Psoas muscle (tissue), 8 donors: Measurements from ENCODE around the gene GLRA3. TPM values are rescaled to one million over a fixed set of nuclear protein-coding genes. Genes with fewer than 3 reads are reported as not detected.

Experiments
- ATAC-seq, 4 donors: fragments of 200-7000 bp; cut with Tn5 transposase; one replicate each; pipeline ENCODE4 v1.9.1; 2020; ENCODE audit warnings: moderate library complexity in 3 of 4, mild to moderate bottlenecking in 2 of 4
- DNase-seq, 2 donors: peaks; one replicate each; pipeline ENCODE4 v3.0.0-alpha.2; 2020
- H3K27ac ChIP-seq: fragments of 200-600 bp; one replicate; pipeline ENCODE4 v1.8.0; 2022
- H3K27me3 ChIP-seq, 3 donors: fragments of 200-600 bp in 1 of 3; one replicate each; pipeline versions ENCODE4 v1.6.1 to v1.8.0; 2013 to 2022; ENCODE audit warnings: low read length in 2 of 3, mild to moderate bottlenecking in 2 of 3, moderate library complexity in 1 of 3; ENCODE audit not compliant: insufficient read depth in 3 of 3
- H3K36me3 ChIP-seq, 2 donors: fragments of 200-600 bp in 1 of 2; one replicate each; pipeline versions ENCODE4 v1.6.1 to v1.8.0; 2013 to 2022; ENCODE audit warnings: low read depth in 1 of 2, mild to moderate bottlenecking in 1 of 2, moderate library complexity in 1 of 2; ENCODE audit not compliant: insufficient read depth in 1 of 2
- H3K4me1 ChIP-seq: fragments of 200-600 bp; one replicate; pipeline ENCODE4 v1.8.0; 2022
- H3K4me3 ChIP-seq: fragments of 200-600 bp; one replicate; pipeline ENCODE4 v1.8.0; 2022; ENCODE audit warnings: mild to moderate bottlenecking
- H3K9me3 ChIP-seq: fragments of 200-600 bp; one replicate; pipeline ENCODE4 v1.8.0; 2022
- WGBS, 3 donors: extraction: QIAGEN DNeasy Blood & Tissue Kit; methylation state at CpG; one replicate each; pipeline versions ENCODE4 v1.1.6 to v1.1.7; 2013; 5-methylcytosine and 5-hydroxymethylcytosine counted together
- intact Hi-C, 2 donors: fragments of 100-400 bp; cut with DNase I; formaldehyde crosslinking; loops; one replicate each; pipeline versions ENCODE4 v1.11.0 to v1.14.2; 2022
- polyA plus RNA-seq, 3 donors: library from polyadenylated mRNA; stranded (reverse); fragments of 200-250 nt; gene quantifications; one replicate each; pipeline ENCODE4 v1.2.3, GENCODE V29; 2013
- total RNA-seq, 4 donors: library from RNA; stranded (reverse); fragmentation: NEBNext Ultra II Directional in 2 of 4; extraction: Animal tissue kit (Norgen Biotek cat#: 25700) in 2 of 4; gene quantifications; one replicate each; pipeline versions ENCODE4 v1.2.1 to v1.2.4, GENCODE V29; 2021 to 2023
- TF ChIP-seq, protein P1 (sequence below): fragments of 200-600 bp; IDR thresholded peaks from one replicate; pipeline ENCODE4 v1.8.0; 2022; ENCODE audit warnings: antibody characterized with exemption
- donor health status: healthy with polysubstance abuse.
- donor health status: DM: no; HTN: no; CAD: no; lungs with moderate emphysema.
- donor health status: Bipolar disorder and iron deficiency.
- donor health status: healthy.
- donor health status: DM: yes; HTN: yes; CAD: no.
- donor health status: DM: no; HTN: no; CAD: no.
- donor health status: DM: no; HTN: no; CAD: no.
- donor health status: DM: yes; HTN: yes; CAD: no.

GLRA3 gene
- total and polyA plus RNA-seq, 7 donors: under 0.01 to 0.73 TPM; not detected in 5

DNA sequence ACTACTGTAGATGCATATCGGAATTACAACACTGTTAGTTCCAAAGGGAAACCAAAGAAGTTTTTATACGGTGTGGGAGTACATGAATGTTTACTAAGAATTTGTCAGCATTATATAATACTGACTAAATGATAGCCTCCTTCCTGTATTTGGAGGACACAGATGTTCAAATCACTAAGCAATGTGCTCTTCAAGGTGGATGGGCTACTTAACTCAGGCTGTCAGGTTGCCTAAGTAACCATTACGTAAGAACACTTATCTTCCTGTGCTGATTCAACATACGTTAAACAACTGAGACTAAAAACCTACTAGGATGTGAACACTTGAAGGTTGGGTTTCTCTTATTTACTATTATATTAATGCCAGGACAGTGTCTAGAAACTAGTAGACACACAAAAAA lies 224.8 kb downstream of the GLRA3 start:
- intact Hi-C loops: no loop called here
- ATAC-seq: no peak

DNA sequence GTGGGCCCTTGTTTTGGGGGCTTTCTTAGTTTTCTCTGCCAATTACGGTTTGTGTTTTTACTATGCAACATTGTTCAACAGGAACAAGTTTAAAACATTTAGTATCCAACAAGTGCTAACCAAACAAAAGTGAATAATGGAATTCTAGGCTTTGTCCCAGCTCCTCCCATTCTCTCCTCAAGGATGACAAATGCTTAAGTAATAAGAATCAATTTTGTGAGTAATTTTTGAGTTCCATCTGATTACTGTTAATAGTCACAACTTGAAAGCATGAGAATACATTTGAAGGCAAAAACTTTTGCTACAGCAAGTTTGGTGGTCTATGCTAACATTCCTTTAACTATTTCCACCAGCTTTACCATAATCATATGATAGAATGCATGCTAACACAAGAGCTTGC lies 228.7 kb downstream of the GLRA3 start:
- no peak for DNase-seq
- ATAC-seq: no peak
- TF ChIP-seq, protein P1, sequence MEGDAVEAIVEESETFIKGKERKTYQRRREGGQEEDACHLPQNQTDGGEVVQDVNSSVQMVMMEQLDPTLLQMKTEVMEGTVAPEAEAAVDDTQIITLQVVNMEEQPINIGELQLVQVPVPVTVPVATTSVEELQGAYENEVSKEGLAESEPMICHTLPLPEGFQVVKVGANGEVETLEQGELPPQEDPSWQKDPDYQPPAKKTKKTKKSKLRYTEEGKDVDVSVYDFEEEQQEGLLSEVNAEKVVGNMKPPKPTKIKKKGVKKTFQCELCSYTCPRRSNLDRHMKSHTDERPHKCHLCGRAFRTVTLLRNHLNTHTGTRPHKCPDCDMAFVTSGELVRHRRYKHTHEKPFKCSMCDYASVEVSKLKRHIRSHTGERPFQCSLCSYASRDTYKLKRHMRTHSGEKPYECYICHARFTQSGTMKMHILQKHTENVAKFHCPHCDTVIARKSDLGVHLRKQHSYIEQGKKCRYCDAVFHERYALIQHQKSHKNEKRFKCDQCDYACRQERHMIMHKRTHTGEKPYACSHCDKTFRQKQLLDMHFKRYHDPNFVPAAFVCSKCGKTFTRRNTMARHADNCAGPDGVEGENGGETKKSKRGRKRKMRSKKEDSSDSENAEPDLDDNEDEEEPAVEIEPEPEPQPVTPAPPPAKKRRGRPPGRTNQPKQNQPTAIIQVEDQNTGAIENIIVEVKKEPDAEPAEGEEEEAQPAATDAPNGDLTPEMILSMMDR: no peak
- Histone ChIP-seq H3K27me3 (no peaks in the 10 kb centered on the region), H3K36me3 (no peaks in the 10 kb centered on the region), H3K4me1 (no peaks in the 10 kb centered on the region), H3K9me3 (peaks cover 3% of the 10 kb centered on the region), H3K27ac (no peak overlapping the region), H3K4me3 (no peak overlapping the region)
- 66 to 89% (median 86%) methylated on average over 1 of the region's 1 CpG for WGBS, 3 donors
- intact Hi-C loops: no loop called here

More for the DNA sequence above, 224.8 kb downstream of the GLRA3 start:
- no peak overlapping the region for H3K4me3 ChIP-seq
- DNase-seq: no peak
- WGBS, 3 donors: 71 to 76% (median 71%) methylated on average over 4 of the region's 4 CpGs
- H3K4me1 ChIP-seq: no peaks in the 10 kb centered on the region
- TF ChIP-seq, protein P1: no peak
- no peak overlapping the region for H3K27ac ChIP-seq
- no peaks in the 10 kb centered on the region for H3K9me3 ChIP-seq
- no peaks in the 10 kb centered on the region for H3K27me3 ChIP-seq
- H3K36me3 ChIP-seq: no peaks in the 10 kb centered on the region

GRCh38 chr4:174598800-174599199 lies 230.2 kb downstream of the GLRA3 start:
- ATAC-seq: no peak
- TF ChIP-seq, protein P1: no peak
- intact Hi-C loops: no loop called here
- Histone ChIP-seq H3K27me3 (no peaks in the 10 kb centered on the region), H3K9me3 (peaks cover 3% of the 10 kb centered on the region), H3K4me3 (no peak overlapping the region), H3K36me3 (no peaks in the 10 kb centered on the region), H3K27ac (no peak overlapping the region), H3K4me1 (no peaks in the 10 kb centered on the region)
- no peak for DNase-seq
- 73 to 79% (median 77%) methylated on average over 3 of the region's 3 CpGs for WGBS, 3 donors

GRCh38 chr4:174596513-174596912 lies 232.5 kb downstream of the GLRA3 start:
- Histone ChIP-seq H3K4me3 (no peak overlapping the region), H3K9me3 (peaks cover 3% of the 10 kb centered on the region), H3K36me3 (no peaks in the 10 kb centered on the region), H3K27ac (no peak overlapping the region), H3K27me3 (no peaks in the 10 kb centered on the region), H3K4me1 (peaks cover 6% of the 10 kb centered on the region)
- no peak for DNase-seq
- 59 to 84% (median 61%) methylated on average over 1 of the region's 1 CpG for WGBS, 3 donors
- intact Hi-C loops: no loop called here
- TF ChIP-seq, protein P1: no peak
- no peak for ATAC-seq
